Liver (tissue), 9 donors: ENCODE data around the gene HBE1. TPM values are rescaled to one million over a fixed set of nuclear protein-coding genes. Genes with fewer than 3 reads are reported as not detected.

Source experiments
- DNase-seq: peaks from one replicate; pipeline ENCODE4 v3.0.0-alpha.2; 2017; ENCODE audit warnings: low spot score
- H3K27ac ChIP-seq, 2 donors: one replicate each; pipeline ENCODE4 v1.7.0; 2013; ENCODE audit warnings: inconsistent platforms in 2 of 2, low read length in 2 of 2, control low read depth in 1 of 2, low read depth in 1 of 2, mild to moderate bottlenecking in 1 of 2
- H3K27me3 ChIP-seq, 4 donors: one replicate each; pipeline versions ENCODE4 v1.6.1 to v1.7.0; 2013; ENCODE audit warnings: low read length in 3 of 4, inconsistent platforms in 1 of 4, mild to moderate bottlenecking in 1 of 4, moderate library complexity in 1 of 4; ENCODE audit not compliant: control insufficient read depth in 4 of 4, insufficient read depth in 4 of 4
- H3K36me3 ChIP-seq, 4 donors: one replicate each; pipeline versions ENCODE4 v1.6.1 to v1.7.0; 2013; ENCODE audit warnings: low read length in 3 of 4, mild to moderate bottlenecking in 3 of 4, low read depth in 1 of 4, moderate library complexity in 1 of 4; ENCODE audit not compliant: control insufficient read depth in 4 of 4, insufficient read depth in 3 of 4
- H3K4me1 ChIP-seq, 4 donors: one replicate each; pipeline versions ENCODE4 v1.6.1 to v1.7.0; 2013; ENCODE audit warnings: low read length in 3 of 4, mild to moderate bottlenecking in 3 of 4, moderate library complexity in 1 of 4; ENCODE audit not compliant: control insufficient read depth in 4 of 4, insufficient read depth in 4 of 4
- H3K4me3 ChIP-seq, 3 donors: one replicate each; pipeline versions ENCODE4 v1.6.1 to v1.7.0; 2013; ENCODE audit warnings: low read length in 3 of 3, control low read depth in 1 of 3, low read depth in 1 of 3, mild to moderate bottlenecking in 1 of 3
- H3K9ac ChIP-seq, 2 donors: one replicate each; pipeline ENCODE4 v1.7.0; 2013; ENCODE audit warnings: low read length in 2 of 2, mild to moderate bottlenecking in 2 of 2, moderate library complexity in 2 of 2, control low read depth in 1 of 2, low read depth in 1 of 2
- H3K9me3 ChIP-seq, 4 donors: one replicate each; pipeline versions ENCODE4 v1.6.1 to v1.7.0; 2013; ENCODE audit warnings: low read length in 3 of 4; ENCODE audit not compliant: control insufficient read depth in 4 of 4
- EGR1 ChIP-seq, 2 donors: IDR thresholded peaks; 2 replicates each; pipeline ENCODE4 v1.6.1; 2016 to 2018; ENCODE audit warnings: antibody characterized with exemption in 2 of 2, low read depth in 2 of 2
- FOXA1 ChIP-seq: IDR thresholded peaks from 2 replicates; pipeline ENCODE4 v1.6.1; 2016; ENCODE audit warnings: antibody characterized with exemption
- FOXA2 ChIP-seq: IDR thresholded peaks from 2 replicates; pipeline ENCODE4 v1.6.1; 2016; ENCODE audit warnings: antibody characterized with exemption
- GABPA ChIP-seq, 2 donors: IDR thresholded peaks in 1 of 2; conservative IDR thresholded peaks in 1 of 2; 2 replicates each; pipeline ENCODE4 v1.6.1; 2016; ENCODE audit warnings: antibody characterized with exemption in 2 of 2, mild to moderate bottlenecking in 1 of 2, moderate library complexity in 1 of 2
- HNF4G ChIP-seq: IDR thresholded peaks from 2 replicates; pipeline ENCODE4 v1.6.1; 2016; ENCODE audit warnings: antibody characterized with exemption
- JUND ChIP-seq, 2 donors: IDR thresholded peaks; 2 replicates each; pipeline ENCODE4 v1.6.1; 2016; ENCODE audit warnings: antibody characterized with exemption in 2 of 2
- RAD21 ChIP-seq, 2 donors: IDR thresholded peaks; 2 replicates each; pipeline ENCODE4 v1.6.1; 2016; ENCODE audit warnings: antibody characterized with exemption in 2 of 2, mild to moderate bottlenecking in 2 of 2
- SP1 ChIP-seq: IDR thresholded peaks from 2 replicates; pipeline ENCODE4 v1.6.1; 2018; ENCODE audit warnings: antibody characterized with exemption, mild to moderate bottlenecking
- YY1 ChIP-seq: IDR thresholded peaks from 2 replicates; pipeline ENCODE4 v1.6.1; 2016; ENCODE audit warnings: antibody characterized with exemption, mild to moderate bottlenecking
- WGBS: extraction: QIAGEN DNeasy Blood & Tissue Kit; methylation state at CpG from one replicate; pipeline ENCODE4 v1.1.7; 2013; 5-methylcytosine and 5-hydroxymethylcytosine counted together
- polyA plus RNA-seq, 2 donors: library from polyadenylated mRNA; stranded (reverse) in 1 of 2; unstranded in 1 of 2; fragments of 200-250 nt in 1 of 2; fragments of >200 nt in 1 of 2; fragmentation: Nextera tagmentation in 1 of 2; extraction: Ambion mirVana in 1 of 2; gene quantifications; one replicate each; pipeline versions ENCODE4 v1.2.1 to v1.2.3, GENCODE V29; 2013 to 2015
- total RNA-seq, 2 donors: library from RNA; depleted of rRNA; stranded (reverse); fragments of >200 nt; gene quantifications; one replicate each; pipeline ENCODE4 v1.2.3, GENCODE V29; 2014
- TF ChIP-seq, protein P1 (sequence below): IDR thresholded peaks from 2 replicates; pipeline ENCODE4 v1.6.1; 2016; ENCODE audit warnings: antibody characterized with exemption
- TF ChIP-seq, protein P2 (sequence below): IDR thresholded peaks from 2 replicates; pipeline ENCODE4 v1.6.1; 2016; ENCODE audit warnings: antibody characterized with exemption, mild to moderate bottlenecking
- TF ChIP-seq, protein P3 (sequence below): fragments of 150-350 bp; IDR thresholded peaks from 2 replicates; pipeline ENCODE4 v1.5.1; 2017; ENCODE audit warnings: improper control_type of control experiment, low read depth, low read length; ENCODE audit not compliant: missing input control
- TF ChIP-seq, protein P4 (sequence below): IDR thresholded peaks from 2 replicates; pipeline ENCODE4 v1.6.1; 2016; ENCODE audit warnings: antibody characterized with exemption
- TF ChIP-seq, protein P5 (sequence below): IDR thresholded peaks from 2 replicates; pipeline ENCODE4 v1.6.1; 2016; ENCODE audit warnings: antibody characterized with exemption
- donor health status: healthy.
- donor health status: healthy.
- donor health status: healthy.
- donor health status: healthy.
- donor health status: healthy.

HBE1 gene
- total and polyA plus RNA-seq, 4 donors = 82.7 TPM; not detected in 3

DNA sequence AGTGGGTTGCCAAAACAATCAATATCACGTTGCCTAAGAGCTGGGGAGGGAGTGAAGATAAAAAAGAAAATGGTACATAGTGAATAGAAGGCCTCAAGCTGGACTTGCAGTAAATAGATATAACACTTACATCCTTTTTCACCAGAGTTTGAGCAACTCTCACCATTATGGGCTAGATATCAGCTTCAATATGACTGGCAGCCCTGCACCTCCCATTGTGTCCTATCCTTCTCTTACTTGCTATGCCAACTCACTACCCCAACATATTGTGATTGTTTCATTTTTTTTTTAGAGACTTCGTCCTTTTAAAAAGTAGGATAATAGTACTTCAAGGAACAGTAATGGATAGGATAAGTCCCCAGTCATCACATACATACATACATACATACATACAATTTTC is 27.5 kb downstream of the HBE1 start:
- Histone ChIP-seq H3K9ac (no peak overlapping the region), H3K9me3 (peaks cover 0 to 2% (median 0%) of the 10 kb centered on the region in 4 donors), H3K27ac (no peak overlapping the region), H3K27me3 (peaks cover 0 to 3% (median 0%) of the 10 kb centered on the region in 4 donors), H3K4me3 (no peak overlapping the region), H3K4me1 (no peaks in the 10 kb centered on the region), H3K36me3 (no peaks in the 10 kb centered on the region)
- TF ChIP-seq EGR1 (IDR thresholded peaks at IDR 0.05; ENCODE audit: low read depth in 2 of 2) = no peak
- TF ChIP-seq, protein P1, sequence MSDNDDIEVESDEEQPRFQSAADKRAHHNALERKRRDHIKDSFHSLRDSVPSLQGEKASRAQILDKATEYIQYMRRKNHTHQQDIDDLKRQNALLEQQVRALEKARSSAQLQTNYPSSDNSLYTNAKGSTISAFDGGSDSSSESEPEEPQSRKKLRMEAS = no peak
- no peak for TF ChIP-seq FOXA1
- TF ChIP-seq, protein P2, sequence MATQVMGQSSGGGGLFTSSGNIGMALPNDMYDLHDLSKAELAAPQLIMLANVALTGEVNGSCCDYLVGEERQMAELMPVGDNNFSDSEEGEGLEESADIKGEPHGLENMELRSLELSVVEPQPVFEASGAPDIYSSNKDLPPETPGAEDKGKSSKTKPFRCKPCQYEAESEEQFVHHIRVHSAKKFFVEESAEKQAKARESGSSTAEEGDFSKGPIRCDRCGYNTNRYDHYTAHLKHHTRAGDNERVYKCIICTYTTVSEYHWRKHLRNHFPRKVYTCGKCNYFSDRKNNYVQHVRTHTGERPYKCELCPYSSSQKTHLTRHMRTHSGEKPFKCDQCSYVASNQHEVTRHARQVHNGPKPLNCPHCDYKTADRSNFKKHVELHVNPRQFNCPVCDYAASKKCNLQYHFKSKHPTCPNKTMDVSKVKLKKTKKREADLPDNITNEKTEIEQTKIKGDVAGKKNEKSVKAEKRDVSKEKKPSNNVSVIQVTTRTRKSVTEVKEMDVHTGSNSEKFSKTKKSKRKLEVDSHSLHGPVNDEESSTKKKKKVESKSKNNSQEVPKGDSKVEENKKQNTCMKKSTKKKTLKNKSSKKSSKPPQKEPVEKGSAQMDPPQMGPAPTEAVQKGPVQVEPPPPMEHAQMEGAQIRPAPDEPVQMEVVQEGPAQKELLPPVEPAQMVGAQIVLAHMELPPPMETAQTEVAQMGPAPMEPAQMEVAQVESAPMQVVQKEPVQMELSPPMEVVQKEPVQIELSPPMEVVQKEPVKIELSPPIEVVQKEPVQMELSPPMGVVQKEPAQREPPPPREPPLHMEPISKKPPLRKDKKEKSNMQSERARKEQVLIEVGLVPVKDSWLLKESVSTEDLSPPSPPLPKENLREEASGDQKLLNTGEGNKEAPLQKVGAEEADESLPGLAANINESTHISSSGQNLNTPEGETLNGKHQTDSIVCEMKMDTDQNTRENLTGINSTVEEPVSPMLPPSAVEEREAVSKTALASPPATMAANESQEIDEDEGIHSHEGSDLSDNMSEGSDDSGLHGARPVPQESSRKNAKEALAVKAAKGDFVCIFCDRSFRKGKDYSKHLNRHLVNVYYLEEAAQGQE = no peak
- TF ChIP-seq FOXA2 = no peak
- TF ChIP-seq, protein P3, sequence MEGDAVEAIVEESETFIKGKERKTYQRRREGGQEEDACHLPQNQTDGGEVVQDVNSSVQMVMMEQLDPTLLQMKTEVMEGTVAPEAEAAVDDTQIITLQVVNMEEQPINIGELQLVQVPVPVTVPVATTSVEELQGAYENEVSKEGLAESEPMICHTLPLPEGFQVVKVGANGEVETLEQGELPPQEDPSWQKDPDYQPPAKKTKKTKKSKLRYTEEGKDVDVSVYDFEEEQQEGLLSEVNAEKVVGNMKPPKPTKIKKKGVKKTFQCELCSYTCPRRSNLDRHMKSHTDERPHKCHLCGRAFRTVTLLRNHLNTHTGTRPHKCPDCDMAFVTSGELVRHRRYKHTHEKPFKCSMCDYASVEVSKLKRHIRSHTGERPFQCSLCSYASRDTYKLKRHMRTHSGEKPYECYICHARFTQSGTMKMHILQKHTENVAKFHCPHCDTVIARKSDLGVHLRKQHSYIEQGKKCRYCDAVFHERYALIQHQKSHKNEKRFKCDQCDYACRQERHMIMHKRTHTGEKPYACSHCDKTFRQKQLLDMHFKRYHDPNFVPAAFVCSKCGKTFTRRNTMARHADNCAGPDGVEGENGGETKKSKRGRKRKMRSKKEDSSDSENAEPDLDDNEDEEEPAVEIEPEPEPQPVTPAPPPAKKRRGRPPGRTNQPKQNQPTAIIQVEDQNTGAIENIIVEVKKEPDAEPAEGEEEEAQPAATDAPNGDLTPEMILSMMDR = no peak
- no peak for TF ChIP-seq JUND (IDR thresholded peaks at IDR 0.05)
- DNase-seq = no peak
- WGBS = 49% methylated on average over 2 of the region's 2 CpGs

DNA sequence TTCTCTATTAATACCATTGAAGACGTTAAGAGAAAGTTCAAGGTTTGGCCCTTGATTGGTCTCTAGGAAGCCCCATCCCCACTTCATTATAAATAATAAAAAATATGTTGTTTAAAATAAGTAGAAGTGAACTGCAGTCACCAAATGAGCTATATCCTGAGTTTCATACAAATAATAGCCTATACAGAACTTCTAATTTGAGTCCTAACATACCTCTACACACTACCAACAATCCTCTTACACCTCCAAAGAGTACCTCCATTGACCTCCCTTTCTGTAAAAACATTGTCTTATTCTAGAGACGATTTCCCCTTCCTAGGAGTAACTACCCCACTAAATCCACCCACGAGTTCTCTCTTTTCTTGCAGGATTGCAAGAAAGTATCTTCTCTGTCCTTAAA is 28.3 kb downstream of the HBE1 start:
- H3K4me3 ChIP-seq = no peak overlapping the region
- 55% methylated on average over 3 of the region's 3 CpGs for WGBS
- no peak for TF ChIP-seq EGR1 (IDR thresholded peaks at IDR 0.05; ENCODE audit: low read depth in 2 of 2)
- TF ChIP-seq YY1 = no peak
- TF ChIP-seq HNF4G = no peak
- no peak for TF ChIP-seq GABPA (IDR thresholded peaks at IDR 0.05 in 1 of 2, conservative IDR thresholded peaks at IDR 0.05 in 1 of 2)
- TF ChIP-seq, protein P4, sequence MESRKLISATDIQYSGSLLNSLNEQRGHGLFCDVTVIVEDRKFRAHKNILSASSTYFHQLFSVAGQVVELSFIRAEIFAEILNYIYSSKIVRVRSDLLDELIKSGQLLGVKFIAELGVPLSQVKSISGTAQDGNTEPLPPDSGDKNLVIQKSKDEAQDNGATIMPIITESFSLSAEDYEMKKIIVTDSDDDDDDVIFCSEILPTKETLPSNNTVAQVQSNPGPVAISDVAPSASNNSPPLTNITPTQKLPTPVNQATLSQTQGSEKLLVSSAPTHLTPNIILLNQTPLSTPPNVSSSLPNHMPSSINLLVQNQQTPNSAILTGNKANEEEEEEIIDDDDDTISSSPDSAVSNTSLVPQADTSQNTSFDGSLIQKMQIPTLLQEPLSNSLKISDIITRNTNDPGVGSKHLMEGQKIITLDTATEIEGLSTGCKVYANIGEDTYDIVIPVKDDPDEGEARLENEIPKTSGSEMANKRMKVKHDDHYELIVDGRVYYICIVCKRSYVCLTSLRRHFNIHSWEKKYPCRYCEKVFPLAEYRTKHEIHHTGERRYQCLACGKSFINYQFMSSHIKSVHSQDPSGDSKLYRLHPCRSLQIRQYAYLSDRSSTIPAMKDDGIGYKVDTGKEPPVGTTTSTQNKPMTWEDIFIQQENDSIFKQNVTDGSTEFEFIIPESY = no peak
- TF ChIP-seq, protein P1 = no peak
- TF ChIP-seq FOXA2 = no peak
- TF ChIP-seq RAD21 (IDR thresholded peaks at IDR 0.05) = no peak
- TF ChIP-seq, protein P2 = no peak
- TF ChIP-seq SP1 = no peak
- TF ChIP-seq, protein P5, sequence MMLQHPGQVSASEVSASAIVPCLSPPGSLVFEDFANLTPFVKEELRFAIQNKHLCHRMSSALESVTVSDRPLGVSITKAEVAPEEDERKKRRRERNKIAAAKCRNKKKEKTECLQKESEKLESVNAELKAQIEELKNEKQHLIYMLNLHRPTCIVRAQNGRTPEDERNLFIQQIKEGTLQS = no peak

More for the DNA sequence above, 28.3 kb downstream of the HBE1 start:
- Histone ChIP-seq H3K9me3 (peaks cover 0 to 2% (median 0%) of the 10 kb centered on the region in 4 donors), H3K36me3 (no peaks in the 10 kb centered on the region), H3K27me3 (peaks cover 0 to 3% (median 0%) of the 10 kb centered on the region in 4 donors), H3K9ac (no peak overlapping the region), H3K27ac (no peak overlapping the region), H3K4me1 (no peaks in the 10 kb centered on the region)
- no peak for DNase-seq
